NCI-H2029 (cell line): ENCODE results near the gene SFTPA2.
"Not testable (repeated sequence)": the region's sequence is repeated elsewhere in the genome, so short reads cannot be mapped to it uniquely, and the experiment has no call there.

Experiments
- DNase-seq: peaks from one replicate; lab custom pipeline; 2025; lab: John Stamatoyannopoulos, UW

Gene SFTPA2

GRCh38 chr10:79560160-79560709, at the start of gene SFTPA2:
TSS of gene SFTPA2 (minus strand) at chr10:79560407. CDS start at chr10:79559483, 924 bp downstream.
- DNase-seq, result peak; percentile 13

DNA sequence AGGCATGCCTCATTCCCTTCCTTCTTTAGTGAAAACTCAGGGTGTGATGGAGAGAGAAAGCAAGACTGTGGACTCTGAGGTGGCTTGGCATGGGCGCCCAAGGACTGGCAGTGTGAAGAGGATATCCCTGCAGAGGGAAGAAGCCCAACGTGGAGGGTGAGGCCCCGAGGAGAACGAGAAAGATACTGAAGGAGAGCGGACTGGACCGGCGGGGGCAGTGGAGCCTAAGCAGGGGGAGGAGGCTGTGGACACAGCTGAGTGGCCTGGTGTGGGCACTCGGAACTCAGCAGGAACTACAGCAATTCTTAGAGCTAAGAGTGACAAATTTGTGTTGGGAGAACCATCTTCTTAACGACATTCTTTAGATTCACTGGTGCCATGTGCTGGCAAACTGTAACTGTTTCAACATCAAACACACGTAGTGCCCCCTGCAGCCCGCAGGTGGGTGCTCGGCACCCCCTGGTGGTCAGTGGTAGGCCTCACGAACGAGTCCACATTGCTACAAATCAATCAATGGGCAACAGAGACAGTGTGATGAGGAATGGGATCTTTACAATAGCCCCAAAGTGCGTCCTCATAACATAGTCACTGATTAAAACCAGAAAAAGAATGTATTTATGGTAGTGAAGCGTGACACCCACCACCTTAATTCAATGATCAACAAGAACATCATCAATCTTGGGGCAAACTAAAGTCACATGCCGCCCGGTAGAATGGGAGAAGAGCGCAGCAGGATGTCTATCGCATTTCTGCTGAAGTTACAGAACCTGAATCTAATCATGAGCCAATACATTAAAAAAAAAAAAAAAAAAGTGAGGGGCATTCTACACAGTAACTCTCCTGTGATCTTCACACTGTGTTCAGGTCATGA, 48.5 kb upstream of the SFTPA2 start:
- DNase-seq, result no peak

DNA sequence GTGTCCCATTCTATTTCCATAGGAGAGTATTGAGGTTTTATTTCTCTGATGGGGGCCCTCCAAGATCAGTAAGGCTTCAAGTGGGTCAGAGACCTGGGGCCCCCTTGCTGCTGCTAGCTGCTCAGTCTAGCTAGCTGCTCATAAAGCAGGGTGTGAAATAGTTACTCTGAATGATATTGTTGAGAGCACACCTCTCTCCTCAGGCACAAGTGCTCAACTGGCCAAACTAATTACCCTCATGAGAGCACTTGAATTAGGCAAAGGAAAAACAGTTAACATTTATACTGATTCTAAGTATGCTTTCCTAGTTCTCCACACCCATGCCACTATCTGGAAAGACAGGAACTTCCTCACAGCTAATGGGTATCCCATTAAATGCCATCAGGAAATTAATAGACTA, 45.1 kb upstream of the SFTPA2 start:
- no peak for DNase-seq

GRCh38 chr10:79604294-79604693, 44.1 kb upstream of the SFTPA2 start:
- DNase-seq, result no peak

- DNase-seq, result no peak
Measured at GRCh38 chr10:79602953-79603352, 42.7 kb upstream of the SFTPA2 start.

DNA sequence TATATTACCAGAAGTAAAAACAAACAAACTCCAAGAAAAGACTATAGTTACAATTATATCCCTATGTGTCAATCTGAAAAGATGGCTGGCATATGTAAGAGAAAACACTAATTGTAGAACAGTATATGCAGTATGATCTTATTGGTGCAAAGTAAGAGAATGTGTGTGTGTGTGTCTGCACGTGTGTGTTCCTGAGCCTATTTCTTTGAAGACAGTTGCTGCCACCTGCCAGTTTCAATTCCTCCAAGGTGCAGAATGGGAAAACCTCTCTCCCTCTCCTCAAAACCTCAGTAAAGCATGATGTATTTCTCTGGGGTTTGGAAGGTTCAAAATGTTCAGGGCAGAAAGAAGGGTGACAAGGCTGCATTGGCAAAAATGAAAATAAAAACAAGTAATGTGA, 41.7 kb upstream of the SFTPA2 start:
- no peak for DNase-seq

DNA sequence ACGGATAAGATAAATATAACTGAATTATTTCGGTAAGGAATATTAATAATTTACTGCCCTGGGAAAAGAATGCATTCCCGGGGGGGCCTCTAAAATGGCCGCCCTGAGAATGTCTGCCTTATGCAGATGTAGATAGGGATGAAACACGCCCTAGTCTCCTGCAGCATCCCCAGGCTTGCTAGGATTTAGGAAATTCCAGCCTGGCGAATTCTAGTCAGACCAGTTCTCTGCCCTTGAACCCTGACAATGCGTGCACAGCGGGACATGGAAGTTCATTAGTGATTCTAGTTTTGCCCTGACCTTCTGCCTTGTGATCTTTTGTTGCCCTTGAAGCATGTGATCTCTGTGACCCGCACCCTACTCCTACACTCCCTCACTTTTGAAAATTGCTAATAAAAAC, 39.4 kb upstream of the SFTPA2 start:
- not testable (repeated sequence) for DNase-seq

- no peak for DNase-seq
Measured at GRCh38 chr10:79595510-79595909, 35.3 kb upstream of the SFTPA2 start.

DNA sequence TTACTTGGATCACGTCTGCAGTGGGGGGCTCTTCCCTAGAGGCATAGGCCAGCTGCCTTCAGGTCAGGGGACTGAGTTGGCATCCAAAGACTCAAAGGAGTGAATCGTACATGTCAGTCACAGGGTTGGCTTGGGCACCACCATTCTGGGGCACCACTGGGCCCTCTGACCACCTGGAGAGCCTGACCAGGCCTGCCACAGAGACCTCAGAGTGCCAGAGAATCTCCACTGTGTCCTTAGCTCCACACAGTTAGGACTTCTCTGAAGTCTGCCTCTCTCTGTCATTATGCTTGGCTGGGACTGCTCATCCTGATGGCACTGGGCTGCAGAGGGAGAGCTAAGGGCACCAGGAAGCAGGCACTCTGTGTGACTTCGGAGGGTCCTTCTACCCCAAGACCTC, 34.4 kb upstream of the SFTPA2 start:
- not testable (repeated sequence) for DNase-seq

GRCh38 chr10:79593377-79593776, 33.2 kb upstream of the SFTPA2 start:
- DNase-seq, result no peak

GRCh38 chr10:79588800-79589199, 28.6 kb upstream of the SFTPA2 start:
- no peak for DNase-seq

DNA sequence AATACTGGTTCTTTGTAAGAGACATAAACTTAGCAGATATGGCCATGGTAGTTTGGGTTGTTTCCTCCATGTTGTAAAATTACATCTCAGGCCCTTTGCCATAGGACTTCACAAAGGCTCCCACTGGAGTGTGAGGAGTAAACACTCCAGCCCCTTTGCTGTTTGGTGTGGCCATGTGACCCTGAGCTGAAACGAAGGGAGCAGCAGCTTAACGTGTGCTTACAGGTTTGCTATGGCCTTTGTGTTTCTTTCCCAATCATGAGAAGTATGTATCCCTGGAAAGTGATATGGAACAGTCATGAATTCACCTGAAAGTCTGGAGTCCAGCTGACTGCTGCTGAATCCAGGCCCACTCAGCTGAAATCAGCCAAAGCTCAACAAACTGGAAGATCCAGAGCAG, 26.7 kb upstream of the SFTPA2 start:
- peak; percentile 34 for DNase-seq

- peak; percentile 61 for DNase-seq
Measured at GRCh38 chr10:79585870-79586527, 25.8 kb upstream of the SFTPA2 start.

DNA sequence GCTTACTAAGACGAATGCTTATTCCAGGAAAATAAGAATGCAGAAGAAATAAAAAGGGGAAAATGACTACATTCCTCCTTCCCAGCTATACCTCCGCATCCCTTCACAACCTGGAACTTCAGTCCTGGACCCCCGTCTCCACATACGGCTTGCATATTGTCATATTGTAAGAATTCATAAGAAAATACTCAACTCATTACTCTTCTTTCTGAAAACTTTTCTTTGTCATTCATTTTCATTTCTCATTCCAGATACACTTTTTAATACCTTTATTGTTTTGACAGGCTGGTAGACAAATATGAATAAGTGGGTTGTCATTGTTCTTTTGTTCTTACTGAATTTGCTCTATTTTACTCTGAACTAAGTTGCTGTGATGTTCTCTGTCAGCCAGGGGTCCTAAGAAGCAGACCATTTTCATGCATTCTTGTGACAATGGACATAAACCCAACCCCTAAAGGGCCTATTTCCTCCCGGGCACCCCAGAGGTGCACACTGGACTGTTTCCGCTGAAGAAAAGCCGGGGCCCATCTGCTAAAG, 23.3 kb upstream of the SFTPA2 start:
- DNase-seq, result no peak

DNA sequence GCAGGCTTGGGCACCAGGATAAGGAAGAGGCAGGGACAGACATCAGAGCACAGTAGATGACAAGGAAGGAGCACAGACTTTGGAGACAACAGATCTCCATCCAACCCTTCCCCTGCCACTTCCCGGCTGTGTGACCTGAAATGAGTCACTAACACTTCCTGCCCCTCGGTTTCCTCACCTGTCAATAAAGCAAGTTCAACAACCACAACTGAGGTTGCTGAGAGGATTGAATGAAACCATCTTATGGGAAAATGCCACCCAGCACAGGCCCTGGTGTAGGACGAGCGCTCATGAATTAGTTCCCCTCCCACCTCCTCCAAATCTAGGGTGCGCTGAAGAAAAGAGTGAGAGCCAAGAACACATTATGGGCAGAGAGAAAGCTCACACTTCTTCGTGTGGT, 22.7 kb upstream of the SFTPA2 start:
- DNase-seq, result not testable (repeated sequence)

- DNase-seq, result no peak
Measured at GRCh38 chr10:79582096-79582495, 21.9 kb upstream of the SFTPA2 start.

DNA sequence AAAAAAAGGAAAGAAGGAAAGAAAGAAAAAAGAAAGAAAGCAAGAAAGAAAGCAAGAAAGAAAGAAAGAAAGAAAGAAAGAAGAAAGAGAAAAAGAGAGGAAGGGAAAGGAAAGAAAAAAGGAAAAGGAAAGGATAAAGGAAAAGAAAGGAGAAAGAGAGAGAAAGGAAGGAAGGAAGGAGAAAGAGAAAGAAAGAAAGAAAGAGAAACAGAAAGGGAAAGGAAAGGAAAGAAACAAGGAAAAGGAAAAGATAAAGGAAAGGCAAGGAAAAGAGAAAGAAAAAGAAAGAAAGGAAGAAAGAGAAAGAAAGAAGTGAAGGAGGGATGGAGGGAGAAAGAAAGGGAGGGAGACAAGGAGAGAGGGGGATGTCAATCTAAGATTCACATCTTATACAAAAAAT, 20.8 kb upstream of the SFTPA2 start:
- DNase-seq, result no peak

GRCh38 chr10:79579361-79579760, 19.2 kb upstream of the SFTPA2 start:
- DNase-seq, result no peak

DNA sequence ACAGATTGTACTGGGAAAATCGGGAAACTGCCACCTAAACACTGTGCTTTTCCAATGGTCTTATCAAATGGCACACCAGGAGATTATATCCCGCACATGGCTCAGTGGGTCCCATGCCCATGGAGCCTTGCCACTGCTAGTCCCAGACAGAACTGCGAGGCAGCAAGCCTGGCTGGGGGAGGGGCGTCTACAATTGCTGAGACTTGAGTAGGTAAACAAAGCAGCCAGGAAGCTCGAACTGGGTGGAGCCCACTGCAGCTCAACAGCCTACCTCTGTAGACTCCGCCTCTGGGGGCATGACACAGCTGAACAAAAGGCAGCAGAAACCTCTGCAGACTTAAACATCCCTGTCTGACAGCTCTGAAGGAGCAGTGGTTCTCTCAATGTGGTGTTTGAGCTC, 10.4 kb upstream of the SFTPA2 start:
- not testable (repeated sequence) for DNase-seq

DNA sequence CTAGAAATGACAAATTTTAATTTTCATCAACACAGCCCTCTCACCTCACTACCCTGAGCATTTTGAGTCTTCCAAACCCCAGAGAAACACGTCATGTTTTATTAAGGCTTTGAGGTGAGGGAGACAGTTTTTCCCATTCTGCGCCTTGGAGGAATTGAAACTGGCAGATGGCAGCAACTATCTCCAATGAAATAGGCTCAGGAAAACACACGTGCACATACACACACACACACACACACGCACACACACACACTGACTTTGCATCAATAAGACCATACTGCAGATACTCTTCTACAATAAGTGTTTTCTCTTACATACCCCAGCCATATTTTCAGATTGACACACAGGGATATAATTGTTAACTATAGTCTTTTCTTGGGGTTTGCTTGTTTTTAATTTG, 3.2 kb upstream of the SFTPA2 start:
- DNase-seq, result no peak

DNA sequence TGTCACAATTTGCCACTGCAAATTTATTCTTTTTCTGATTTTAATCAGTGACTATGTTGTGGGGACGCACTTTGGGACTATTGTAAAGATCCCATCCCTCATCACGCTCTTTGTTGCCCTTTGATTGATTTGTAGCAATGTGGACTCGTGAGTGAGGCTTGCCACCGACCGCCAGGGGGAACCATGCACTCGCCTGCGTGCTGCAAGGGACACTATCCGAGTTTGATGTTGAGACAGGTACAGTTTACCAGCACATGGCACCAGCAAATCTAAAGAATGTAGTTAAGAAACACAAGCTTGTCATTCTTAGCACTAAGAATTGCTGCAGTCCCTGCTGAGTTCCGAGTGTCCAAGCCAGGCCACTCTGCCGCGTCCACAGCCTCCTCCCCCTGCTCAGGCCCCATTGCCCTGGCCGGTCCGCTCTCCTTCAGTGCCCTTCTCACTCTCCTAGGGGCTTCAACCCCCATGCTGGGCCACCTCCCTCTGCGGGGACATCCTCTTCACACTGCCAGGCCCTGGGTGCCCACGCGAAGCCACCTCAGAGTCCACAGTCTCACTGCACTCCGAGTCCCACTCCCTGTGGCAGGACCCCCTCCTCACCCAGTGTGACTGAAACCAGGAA, 2.0 kb upstream of the SFTPA2 start:
- no peak for DNase-seq

GRCh38 chr10:79561257-79561656, 1.1 kb upstream of the SFTPA2 start:
- DNase-seq, result no peak
